Measurements from ENCODE around the gene SLC35A2.

SLC35A2 gene

GRCh38 chrX:48923771-48924170, 12.3 kb upstream of the SLC35A2 start:
- no peak for DNase-seq
- Histone ChIP-seq H3K36me3 (replicated peaks) (peaks cover 7% of the 10 kb centered on the region), H3K4me3 (ENCODE audit: low read depth, low read length) (no peak overlapping the region), H3K27ac (no peak overlapping the region), H3K27me3 (replicated peaks) (no peaks in the 10 kb centered on the region)
- in situ Hi-C loops (cut with HindIII; ENCODE audit: low pct_ligation_motif_present, low sequenced_read_pairs) = no loop called here
- TF ChIP-seq CTCF (IDR thresholded peaks at IDR 0.05; ENCODE audit: low read depth, low read length, missing control alignments) = no peak

- Histone ChIP-seq H3K27ac (no peak overlapping the region), H3K36me3 (replicated peaks) (peaks cover 7% of the 10 kb centered on the region), H3K27me3 (replicated peaks) (no peaks in the 10 kb centered on the region), H3K4me3 (ENCODE audit: low read depth, low read length) (no peak overlapping the region)
- no peak for TF ChIP-seq CTCF (IDR thresholded peaks at IDR 0.05; ENCODE audit: low read depth, low read length, missing control alignments)
- in situ Hi-C loops (cut with HindIII; ENCODE audit: low pct_ligation_motif_present, low sequenced_read_pairs) = no loop called here
- DNase-seq = no peak
Observed at GRCh38 chrX:48920718-48921104, 9.3 kb upstream of the SLC35A2 start.

- DNase-seq = no peak
- H3K27ac ChIP-seq = no peak overlapping the region
- in situ Hi-C loops (cut with HindIII; ENCODE audit: low pct_ligation_motif_present, low sequenced_read_pairs) = no loop called here
- no peak for TF ChIP-seq CTCF (IDR thresholded peaks at IDR 0.05; ENCODE audit: low read depth, low read length, missing control alignments)
- H3K36me3 ChIP-seq (replicated peaks) = peaks cover 3% of the 10 kb centered on the region
- H3K27me3 ChIP-seq (replicated peaks) = no peaks in the 10 kb centered on the region
- H3K4me3 ChIP-seq (ENCODE audit: low read depth, low read length) = no peak overlapping the region
Observed at GRCh38 chrX:48919947-48920717, 8.7 kb upstream of the SLC35A2 start.

- no peak for DNase-seq
- Histone ChIP-seq H3K4me3 (ENCODE audit: low read depth, low read length) (peak overlapping the region; percentile 62), H3K36me3 (replicated peaks) (peaks cover 3% of the 10 kb centered on the region), H3K27me3 (replicated peaks) (no peaks in the 10 kb centered on the region), H3K27ac (no peak overlapping the region)
- in situ Hi-C loops (cut with HindIII; ENCODE audit: low pct_ligation_motif_present, low sequenced_read_pairs) = no loop called here
- TF ChIP-seq CTCF (IDR thresholded peaks at IDR 0.05; ENCODE audit: low read depth, low read length, missing control alignments) = no peak
Observed at GRCh38 chrX:48919360-48919841, 8.0 kb upstream of the SLC35A2 start.

- Histone ChIP-seq H3K36me3 (replicated peaks) (peaks cover 5% of the 10 kb centered on the region), H3K27me3 (replicated peaks) (no peaks in the 10 kb centered on the region), H3K27ac (peak within 1 kb of the TSS; percentile 48), H3K4me3 (ENCODE audit: low read depth, low read length) (peak within 1 kb of the TSS; percentile 62)
- DNase-seq = peak; percentile 76
- no peak for TF ChIP-seq CTCF (IDR thresholded peaks at IDR 0.05; ENCODE audit: low read depth, low read length, missing control alignments)
- in situ Hi-C loops (cut with HindIII; ENCODE audit: low pct_ligation_motif_present, low sequenced_read_pairs) = no loop called here
Observed at GRCh38 chrX:48918643-48919340, 7.3 kb upstream of the SLC35A2 start, which contains the start of gene PIM2. PIM2 (minus strand) TSS chrX:48919024; CDS start chrX:48918834, 190 bp downstream.

Measured in brain microvascular endothelial cell (primary cell).